Suprapubic skin (tissue), 4 donors: ENCODE data around the gene HOXB2.

Experiments
- CTCF ChIP-seq, 2 donors: fragments of 200-600 bp in 1 of 2; fragments of 450-650 bp in 1 of 2; sonication (generic) in 1 of 2; IDR thresholded peaks; one replicate each; pipeline ENCODE4 v1.5.1; 2016 to 2019; ENCODE audit warnings: antibody characterized with exemption in 2 of 2, mild to moderate bottlenecking in 1 of 2, moderate library complexity in 1 of 2
- EP300 ChIP-seq: sonication (generic); formaldehyde crosslinking; IDR thresholded peaks from one replicate; pipeline ENCODE4 v1.6.1; 2017; ENCODE audit warnings: antibody characterized with exemption
- POLR2A ChIP-seq, 2 donors: fragments of 450-650 bp; IDR thresholded peaks; one replicate each; pipeline ENCODE4 v1.6.1; 2017; ENCODE audit warnings: antibody characterized with exemption in 2 of 2, mild to moderate bottlenecking in 2 of 2, moderate library complexity in 2 of 2
- POLR2AphosphoS5 ChIP-seq, 3 donors: sonication (generic); formaldehyde crosslinking; IDR thresholded peaks; one replicate each; pipeline ENCODE4 v1.6.1; 2017; ENCODE audit warnings: antibody characterized with exemption in 3 of 3

GRCh38 chr17:48529683-48530009 lies 15.3 kb downstream of the HOXB2 start:
- TF ChIP-seq POLR2A (IDR thresholded peaks at IDR 0.05), result no peak
- no peak for TF ChIP-seq CTCF (IDR thresholded peaks at IDR 0.05)
- no peak for TF ChIP-seq POLR2AphosphoS5 (IDR thresholded peaks at IDR 0.05)
- no peak for TF ChIP-seq EP300
